GM18508 (cell line): ENCODE data around the gene SAYSD1.

Experiments
- ATAC-seq: cut with Tn5 transposase; IDR thresholded peaks from one replicate; pipeline ENCODE4 v1.9.1; 2021; ENCODE audit warnings: moderate number of reproducible peaks; ENCODE audit not compliant: insufficient read depth, unreplicated experiment

The SAYSD1 gene

GRCh38 chr6:39111280-39111679 lies 3.7 kb downstream of the SAYSD1 start:
- ATAC-seq: no peak

- ATAC-seq: no peak
Observed at GRCh38 chr6:39108041-39108839, 6.7 kb downstream of the SAYSD1 start.

GRCh38 chr6:39107641-39108040 lies 7.3 kb downstream of the SAYSD1 start:
- ATAC-seq: no peak

GRCh38 chr6:39107034-39107433 lies 8.0 kb downstream of the SAYSD1 start:
- ATAC-seq: no peak

GRCh38 chr6:39104528-39104927 lies 10.5 kb downstream of the SAYSD1 start:
- ATAC-seq: no peak

- ATAC-seq: no peak
Observed at GRCh38 chr6:39102821-39103136, 12.2 kb downstream of the SAYSD1 start.

- no peak for ATAC-seq
Observed at GRCh38 chr6:39102071-39102820, 12.7 kb downstream of the SAYSD1 start.

- ATAC-seq: no peak
Observed at GRCh38 chr6:39100358-39100757, 14.6 kb downstream of the SAYSD1 start.

GRCh38 chr6:39095578-39095977 lies 19.4 kb downstream of the SAYSD1 start:
- ATAC-seq: no peak

- no peak for ATAC-seq
Observed at GRCh38 chr6:39093149-39093708, 21.8 kb downstream of the SAYSD1 start.

GRCh38 chr6:39092124-39092523 lies 22.9 kb downstream of the SAYSD1 start:
- ATAC-seq: no peak

GRCh38 chr6:39091220-39091619 lies 23.8 kb downstream of the SAYSD1 start:
- no peak for ATAC-seq

GRCh38 chr6:39090036-39090435 lies 24.9 kb downstream of the SAYSD1 start:
- no peak for ATAC-seq

GRCh38 chr6:39088331-39088730 lies 26.7 kb downstream of the SAYSD1 start:
- ATAC-seq: no peak

- no peak for ATAC-seq
Observed at GRCh38 chr6:39087197-39087596, 27.8 kb downstream of the SAYSD1 start.

GRCh38 chr6:39086711-39087110 lies 28.3 kb downstream of the SAYSD1 start:
- ATAC-seq: no peak

GRCh38 chr6:39086294-39086693 lies 28.7 kb downstream of the SAYSD1 start:
- no peak for ATAC-seq

GRCh38 chr6:39085129-39085797 lies 29.7 kb downstream of the SAYSD1 start:
- no peak for ATAC-seq

- ATAC-seq: no peak
Observed at GRCh38 chr6:39084506-39084905, 30.5 kb downstream of the SAYSD1 start.

GRCh38 chr6:39083231-39083634 lies 31.8 kb downstream of the SAYSD1 start:
- no peak for ATAC-seq

- no peak for ATAC-seq
Observed at GRCh38 chr6:39082310-39082709, 32.7 kb downstream of the SAYSD1 start.
